NCI-H2227 (cell line): Measurements from ENCODE around the gene TIMP2.
"Not testable (repeated sequence)": the region's sequence is repeated elsewhere in the genome, so short reads cannot be mapped to it uniquely, and the experiment has no call there.

Experiments used
- DNase-seq: peaks from one replicate; lab custom pipeline; 2025; ENCODE audit not compliant: unreplicated experiment; lab: John Stamatoyannopoulos, UW

TIMP2 gene

DNA sequence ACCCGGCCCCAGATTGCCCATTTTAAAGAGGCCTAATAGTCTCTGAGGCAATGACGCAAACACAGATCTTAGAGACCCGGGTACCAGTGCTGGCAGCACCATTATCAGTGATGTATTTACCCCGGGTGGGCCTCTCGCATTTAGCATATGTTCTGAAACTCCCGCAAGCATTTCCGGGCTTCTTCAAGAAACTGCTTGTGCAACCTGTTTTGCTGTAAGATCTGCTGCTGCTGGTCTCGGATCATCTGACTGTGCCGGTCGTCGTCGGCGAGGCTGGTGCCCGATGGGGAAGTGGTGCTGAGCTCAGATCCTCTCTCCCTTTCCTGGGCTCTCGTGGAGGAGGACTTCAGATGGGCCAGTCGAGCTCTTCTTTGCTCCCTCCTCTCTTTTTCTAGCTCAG lies 34.7 kb downstream of the TIMP2 start:
- no peak for DNase-seq

DNA sequence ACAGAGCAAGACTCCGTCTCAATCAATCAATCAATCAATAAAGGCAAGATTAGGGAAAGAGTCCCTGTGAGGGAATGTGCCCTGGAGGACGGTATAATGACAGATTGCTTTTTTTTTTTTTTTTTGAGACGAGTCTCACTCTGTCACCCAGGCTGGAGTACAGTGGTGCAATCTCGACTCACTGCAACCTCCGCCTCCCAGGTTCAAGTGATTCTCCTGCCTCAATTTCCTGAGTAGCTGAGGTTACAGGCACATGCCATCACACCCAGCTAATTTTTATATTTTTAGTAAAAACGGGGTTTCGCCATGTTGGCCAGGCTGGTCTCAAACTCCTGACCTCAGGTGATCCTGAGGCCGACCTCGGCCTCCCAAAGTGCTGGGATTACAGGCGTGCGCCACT lies 35.1 kb downstream of the TIMP2 start:
- not testable (repeated sequence) for DNase-seq

DNA sequence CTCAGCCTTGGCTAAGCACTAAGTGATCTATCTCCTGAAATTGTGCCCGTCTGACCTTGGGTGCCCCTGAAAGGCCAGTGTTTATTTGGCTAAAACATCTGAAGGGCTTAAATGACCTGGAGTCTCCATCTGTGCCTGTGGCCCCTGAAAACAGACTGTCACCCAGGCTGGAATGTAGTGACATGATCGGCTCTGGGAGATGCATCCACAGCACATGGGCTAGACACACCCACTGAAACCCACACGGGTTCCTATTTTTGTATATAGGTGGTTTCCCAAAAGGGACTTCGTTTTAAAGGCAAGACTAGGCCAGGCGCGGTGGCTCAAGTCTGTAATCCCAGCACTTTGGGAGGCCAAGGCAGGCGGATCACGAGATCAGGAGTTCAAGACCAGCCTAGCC lies 35.7 kb downstream of the TIMP2 start:
- DNase-seq = no peak

DNA sequence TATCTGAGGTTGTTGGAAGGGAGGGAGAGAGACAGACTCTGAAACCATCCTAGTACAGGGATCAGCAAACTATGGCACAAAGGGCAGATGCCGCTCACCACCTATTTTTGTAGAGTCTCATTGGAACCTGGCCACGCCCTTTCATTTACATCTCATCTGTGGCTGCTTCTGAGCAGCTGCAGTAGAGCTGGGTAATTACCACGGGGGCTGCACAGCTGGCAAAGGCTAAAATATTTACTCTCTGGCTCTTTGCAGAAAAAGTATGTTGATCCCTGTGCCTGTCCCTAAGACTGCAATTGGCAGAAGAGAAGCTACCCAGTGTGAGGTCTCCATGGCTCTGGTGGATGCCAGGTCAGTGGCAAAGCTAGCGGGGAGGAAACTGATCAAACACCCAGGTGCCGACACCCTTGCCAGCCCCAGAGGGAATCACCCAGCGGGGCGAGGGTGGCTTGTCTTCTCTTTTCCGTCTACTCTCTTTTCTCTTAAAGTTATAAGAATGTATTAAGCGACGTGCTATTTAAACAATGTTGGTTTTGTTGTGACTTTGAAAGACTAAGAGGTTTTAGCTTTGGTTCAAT lies 36.2 kb downstream of the TIMP2 start:
- no peak for DNase-seq

DNA sequence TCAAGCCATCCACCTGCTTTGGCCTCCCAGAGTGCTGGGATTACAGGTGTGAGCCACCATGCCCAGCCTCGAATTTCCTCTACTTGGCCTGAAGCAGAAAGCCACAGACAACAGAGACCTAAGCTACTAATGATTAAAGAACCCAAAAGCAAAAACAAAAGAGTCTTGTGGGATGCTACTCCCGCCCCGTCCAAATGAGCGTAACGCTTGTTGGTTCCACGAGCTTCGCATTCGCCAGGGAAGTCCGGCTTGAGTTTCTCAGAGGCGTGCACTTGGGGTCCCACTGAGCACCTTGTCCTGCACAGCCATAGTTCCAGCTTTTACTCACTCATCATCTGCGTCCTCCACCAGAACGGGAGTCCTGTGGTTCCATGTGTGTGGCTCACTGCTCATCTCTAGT lies 38.2 kb downstream of the TIMP2 start:
- DNase-seq = no peak

DNA sequence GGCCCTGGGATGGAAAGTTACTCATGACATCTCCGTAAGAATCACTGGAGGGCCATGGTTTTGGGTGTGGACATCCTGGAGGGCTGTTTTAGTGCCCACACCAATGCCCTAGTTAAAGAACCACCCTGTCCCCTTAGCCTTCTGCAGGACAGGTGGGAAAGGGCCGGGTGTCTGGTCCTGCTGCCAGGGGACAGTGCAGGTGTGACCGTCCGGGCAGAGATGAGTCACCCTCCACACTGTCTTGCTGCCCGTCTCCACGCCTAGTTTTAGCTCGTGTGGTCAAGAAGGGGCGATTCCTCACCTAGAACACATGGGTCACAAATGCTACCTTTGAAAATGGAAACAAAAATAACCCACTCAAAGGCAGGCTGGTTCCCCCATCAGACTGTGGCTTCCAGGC lies 39.2 kb downstream of the TIMP2 start:
- no peak for DNase-seq

DNA sequence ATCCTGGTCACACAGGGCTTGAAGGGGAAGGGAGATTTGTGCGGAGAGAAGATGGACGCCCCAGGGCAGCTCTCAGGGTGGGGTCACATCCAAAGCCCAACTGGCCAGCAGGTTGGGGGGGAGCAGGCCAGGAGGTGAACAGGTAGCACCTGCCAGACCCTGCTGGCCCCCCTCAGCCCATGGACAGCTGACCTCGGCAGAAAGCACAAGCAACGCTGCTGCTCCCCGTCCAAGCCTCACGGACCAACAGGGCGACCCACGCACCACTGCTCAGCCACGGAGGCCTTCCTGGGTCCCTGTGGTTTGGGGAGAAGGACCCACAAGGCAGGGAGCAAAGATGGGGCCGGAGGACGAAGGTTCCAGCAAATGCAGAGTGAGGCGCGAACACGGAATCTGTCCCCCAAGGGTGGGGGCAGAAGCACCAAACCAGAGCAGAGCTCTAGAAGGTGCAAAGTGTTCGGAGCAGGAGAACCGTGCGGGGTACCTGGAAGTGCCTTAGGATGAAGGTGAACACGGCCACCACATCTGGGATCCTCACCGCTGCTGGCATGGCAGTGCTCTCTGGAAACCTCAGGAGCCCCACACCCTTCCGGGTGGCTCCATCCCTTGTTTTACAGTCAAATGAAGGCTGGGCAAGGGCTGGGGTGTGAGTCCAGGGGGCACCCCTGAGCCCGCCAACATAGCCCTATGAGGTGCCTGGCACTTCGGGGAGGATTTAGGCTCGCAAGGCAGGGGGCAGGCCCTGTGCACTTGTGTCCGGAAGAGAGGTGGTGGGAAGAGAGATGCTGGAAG lies 40.1 kb downstream of the TIMP2 start:
- no peak for DNase-seq

DNA sequence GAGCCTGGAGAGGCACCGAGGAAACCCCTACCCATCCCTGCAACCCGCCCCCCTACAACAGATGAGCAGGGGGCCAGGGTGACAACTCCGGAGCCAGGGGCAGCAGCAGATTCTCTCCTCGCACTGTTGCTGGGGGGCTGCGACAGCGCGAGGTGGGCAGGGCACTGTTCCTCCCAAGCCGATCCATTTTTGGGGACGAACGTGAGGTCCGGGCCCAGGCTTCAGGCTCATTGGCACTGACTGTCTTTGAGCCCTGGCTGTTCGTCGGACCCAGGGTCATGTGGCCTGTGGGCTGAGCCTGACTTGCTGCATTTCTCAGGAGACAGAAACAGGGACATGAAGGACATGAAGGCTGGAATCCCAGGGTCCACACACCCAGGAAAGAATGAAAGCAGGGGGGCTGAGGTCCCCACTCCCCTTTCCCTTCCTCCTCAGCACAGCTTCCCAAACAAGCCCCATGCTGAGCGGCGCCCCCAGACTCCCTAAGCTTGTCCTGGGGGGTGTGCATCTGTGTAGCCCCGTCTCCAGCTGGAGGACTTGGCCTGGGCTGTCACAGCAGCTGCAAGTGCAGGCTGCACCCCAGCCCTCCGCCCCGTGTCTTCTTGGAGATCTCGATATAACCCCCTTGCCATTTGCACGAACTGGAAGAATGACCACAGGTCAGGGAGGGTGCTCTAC lies 40.9 kb downstream of the TIMP2 start:
- DNase-seq = no peak

DNA sequence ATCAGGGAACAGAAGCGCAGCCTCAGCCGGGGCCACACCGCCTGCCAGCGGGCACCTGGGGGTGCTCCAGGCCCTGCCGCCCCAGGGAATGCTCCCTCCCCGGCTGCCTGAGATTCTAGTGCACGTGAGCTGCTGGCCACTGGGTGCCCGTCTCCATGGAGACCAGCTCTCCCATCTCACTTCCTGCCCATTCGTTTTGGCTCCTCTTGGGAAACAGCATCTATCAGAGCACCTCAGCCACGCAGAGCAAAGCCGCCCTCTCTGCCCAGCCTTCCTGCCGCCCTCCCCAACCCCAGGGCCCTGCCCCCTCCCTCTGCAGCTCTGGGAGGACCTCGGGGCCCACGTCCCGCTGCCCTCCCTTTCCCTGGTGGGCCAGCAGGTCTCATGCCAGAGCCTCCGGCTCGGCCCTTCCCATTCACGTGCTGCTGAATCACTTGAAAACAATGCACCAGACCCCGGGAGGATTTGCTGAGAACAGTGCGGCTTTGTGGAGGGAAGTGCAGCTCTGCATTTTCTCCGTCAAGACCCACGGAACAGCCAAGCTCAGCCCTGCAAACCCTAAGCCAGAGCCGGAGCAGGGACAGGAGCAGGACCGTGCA lies 41.6 kb downstream of the TIMP2 start:
- peak; percentile 77 for DNase-seq

DNA sequence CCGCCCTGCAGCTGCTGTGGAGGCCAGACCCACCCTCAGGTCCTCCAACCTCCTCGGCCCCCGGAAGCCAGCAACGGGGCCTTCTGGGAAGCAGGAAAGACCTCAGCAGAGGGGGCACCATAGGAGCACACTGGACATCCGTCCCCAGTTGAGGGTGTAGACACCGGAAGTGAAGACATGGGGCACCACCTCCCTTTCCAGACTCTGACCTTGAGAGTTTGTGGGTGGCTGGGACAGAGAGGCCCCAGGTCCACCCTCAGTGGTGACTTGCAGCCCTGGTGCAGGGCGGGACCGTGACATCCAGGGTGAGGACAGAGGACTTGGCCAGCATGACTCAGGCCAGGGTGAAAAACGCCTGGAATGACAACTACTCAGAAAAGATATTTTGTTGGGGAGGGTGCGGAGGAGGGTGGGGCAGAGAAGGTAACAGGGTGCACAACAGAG lies 42.1 kb downstream of the TIMP2 start:
- no peak for DNase-seq

DNA sequence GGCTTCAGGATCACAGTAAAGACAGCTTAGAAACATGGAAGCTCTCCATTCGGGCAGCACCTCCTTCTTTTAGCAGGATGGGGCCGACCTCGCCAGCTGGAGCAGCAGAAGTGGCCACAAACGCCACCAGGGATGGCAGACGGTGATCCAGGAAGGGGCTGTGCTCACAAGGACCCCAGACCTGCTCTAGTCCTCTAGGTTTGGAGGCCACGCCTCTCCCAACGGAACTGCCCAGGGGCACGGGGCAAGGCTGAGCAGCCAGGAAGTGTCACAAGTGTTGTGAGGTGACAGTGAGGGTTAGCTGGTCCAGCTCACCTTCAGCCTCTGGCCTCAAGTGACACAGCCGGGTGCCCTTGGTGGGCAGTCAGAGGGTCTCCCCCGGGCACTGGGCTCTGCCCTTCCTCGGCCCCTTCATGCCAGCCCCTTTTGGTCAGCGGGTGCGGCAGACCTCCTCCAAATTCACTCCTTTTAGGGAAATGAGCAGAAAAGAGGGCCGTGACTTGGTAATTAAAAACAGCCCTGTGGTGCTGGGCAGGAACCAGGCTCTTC lies 42.6 kb downstream of the TIMP2 start:
- DNase-seq = peak; percentile 13

DNA sequence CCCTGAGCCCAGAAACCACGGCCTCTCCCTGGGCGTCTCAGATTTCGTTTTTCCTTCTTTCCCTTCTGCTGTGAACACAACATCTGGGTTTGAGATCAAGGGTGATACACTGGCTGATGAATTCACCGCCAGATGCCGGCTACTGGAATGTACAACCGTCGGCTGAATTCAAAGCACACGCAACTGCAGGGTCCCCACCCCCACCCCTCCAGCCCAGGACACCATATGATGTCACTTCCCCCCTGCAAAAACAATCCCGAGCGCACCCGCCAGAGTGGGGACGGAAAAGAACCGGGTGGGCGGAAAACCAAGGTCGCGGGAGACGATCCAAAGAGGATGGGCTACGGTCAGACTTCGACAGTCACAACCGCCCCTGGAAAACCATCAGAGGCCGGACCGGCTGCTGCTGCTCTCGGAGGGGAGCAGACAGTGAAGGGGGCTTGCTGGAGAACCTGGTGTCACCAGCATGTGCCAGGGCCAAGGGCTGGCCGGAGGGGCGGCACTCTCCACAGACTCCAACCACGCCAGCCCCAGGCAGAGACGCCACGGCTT lies 45.5 kb downstream of the TIMP2 start:
- DNase-seq = no peak

DNA sequence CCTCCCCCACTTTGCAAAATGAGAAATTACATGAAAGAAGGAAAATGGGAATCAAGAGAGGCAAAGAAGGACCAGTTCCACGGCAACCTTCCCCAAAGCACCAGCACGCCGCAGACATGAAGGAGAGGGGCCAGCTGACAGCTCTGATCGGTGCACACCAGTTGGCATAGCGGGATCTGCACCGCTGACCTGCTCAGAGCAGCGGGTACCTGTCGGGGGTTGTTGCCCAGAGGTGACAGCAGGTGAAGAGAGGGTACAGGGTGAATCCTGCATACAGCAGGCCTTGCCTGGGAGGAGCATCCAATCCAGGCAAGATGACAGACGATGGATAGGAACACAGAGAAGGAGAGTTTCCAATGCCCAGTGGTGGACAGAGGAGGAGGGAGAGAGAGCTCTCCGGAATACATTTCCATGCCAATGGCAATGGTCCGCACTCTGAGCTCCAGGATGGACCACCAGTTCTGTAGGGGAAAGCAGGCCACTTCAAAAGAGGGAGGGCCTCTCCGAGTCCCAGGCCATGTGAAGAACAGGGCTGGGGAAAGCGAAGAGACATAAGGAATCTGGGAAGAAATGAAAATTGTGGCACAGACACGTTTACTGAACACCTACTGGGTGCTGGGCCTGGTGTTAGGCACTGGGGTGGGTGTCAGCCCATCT lies 46.2 kb downstream of the TIMP2 start:
- no peak for DNase-seq

DNA sequence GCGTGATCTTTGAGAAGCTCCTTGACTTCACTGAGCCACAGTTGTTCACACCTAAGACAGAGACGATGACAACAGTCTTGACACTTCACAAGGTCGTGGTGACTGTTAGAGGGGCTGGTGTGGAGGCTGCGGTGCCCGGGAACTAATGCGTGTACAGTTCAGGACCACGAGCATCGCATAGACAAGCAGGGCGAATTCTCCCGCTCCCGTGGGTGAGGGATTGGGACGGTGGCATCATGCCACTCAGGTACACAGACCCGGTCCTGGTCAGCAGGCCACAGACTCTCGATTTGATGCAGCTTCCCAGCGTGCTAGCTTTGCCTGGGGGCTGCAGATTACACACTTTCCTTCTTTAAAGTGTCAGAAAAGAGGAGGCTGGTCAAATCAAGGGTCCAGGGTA lies 46.9 kb downstream of the TIMP2 start:
- no peak for DNase-seq

DNA sequence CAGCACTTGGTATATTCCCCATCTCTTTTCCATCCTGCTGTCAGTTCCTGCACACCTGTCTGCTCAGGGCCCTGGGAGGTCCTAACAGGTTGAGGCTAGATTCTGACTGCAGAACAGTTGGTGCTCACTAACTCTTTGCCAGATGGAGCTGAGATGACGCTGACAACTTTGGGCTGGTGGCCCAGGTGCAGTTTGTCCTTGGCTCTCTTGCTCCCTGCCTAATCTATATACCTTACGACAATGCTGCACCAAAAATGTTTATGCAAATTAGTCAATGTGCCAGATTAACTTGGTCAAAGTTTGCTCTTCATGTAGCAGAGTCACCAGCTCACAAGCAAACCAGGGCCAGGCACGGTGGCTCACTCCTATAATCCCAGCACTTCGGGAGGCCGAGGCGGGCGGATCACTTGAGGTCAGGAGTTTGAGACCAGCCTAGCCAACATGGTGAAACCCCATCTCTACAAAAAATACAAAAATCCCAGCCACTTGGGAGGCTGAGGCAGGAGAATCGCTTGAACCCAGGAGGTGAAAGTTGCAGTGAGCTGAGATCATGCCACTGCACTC lies 48.2 kb downstream of the TIMP2 start:
- not testable (repeated sequence) for DNase-seq

DNA sequence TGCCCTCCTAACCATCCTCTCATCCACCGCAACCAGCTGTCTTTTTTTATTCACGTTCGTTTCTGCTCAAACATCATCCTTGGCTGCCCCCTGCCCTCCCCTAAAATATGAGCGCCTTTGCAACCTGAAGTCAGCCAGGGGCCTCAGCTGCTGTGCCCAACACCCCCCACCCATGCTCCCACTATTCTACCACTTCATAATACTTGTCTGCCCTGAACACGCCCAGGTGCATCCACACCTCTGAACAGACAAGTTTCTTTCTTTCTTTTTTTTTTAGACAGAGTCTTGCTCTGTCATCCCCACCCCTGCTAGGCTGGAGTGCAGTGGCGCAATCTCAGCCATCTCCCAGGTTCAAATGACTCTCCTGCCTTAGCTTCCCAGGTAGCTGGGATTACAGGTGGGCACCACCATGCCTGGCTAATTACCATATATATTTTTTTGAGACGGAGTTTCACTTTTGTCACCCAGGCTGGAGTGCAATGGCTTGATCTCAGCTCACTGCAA lies 49.0 kb downstream of the TIMP2 start:
- DNase-seq = no peak

DNA sequence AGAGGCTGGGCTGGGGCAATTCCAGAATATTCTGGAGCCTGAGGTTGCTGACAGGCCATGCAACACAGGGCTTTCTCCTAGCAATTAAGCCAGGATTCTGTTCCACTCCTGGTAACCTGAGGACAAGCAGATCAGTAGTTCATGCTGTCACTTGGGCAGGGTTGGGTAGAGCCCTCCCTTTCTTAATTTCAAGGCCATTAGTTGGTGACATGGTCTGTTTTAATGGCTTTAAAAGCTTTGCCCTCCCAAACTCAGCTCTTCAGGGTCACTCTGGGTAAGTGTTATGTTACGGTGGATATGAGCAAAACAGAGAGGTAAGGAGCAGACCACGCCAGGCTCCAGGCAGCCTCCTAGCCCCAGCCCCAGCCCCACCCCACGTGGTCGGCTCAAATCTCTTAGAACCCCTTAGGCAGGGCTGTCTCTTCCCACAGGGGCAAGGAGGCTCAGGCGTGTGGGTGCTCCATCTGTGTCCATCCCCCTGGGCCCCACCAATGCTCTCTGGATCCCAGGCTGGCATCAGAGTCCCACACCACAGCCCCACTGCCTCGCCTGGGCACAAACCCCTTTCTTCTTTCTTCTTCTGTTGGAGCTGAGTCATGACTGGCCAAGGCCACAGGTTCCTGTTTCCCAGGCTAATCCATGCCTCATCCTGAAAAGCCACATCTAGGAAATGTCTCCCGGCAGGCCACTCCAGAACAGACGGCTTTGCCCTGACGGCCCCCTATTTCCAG lies 49.7 kb downstream of the TIMP2 start:
- DNase-seq = no peak

DNA sequence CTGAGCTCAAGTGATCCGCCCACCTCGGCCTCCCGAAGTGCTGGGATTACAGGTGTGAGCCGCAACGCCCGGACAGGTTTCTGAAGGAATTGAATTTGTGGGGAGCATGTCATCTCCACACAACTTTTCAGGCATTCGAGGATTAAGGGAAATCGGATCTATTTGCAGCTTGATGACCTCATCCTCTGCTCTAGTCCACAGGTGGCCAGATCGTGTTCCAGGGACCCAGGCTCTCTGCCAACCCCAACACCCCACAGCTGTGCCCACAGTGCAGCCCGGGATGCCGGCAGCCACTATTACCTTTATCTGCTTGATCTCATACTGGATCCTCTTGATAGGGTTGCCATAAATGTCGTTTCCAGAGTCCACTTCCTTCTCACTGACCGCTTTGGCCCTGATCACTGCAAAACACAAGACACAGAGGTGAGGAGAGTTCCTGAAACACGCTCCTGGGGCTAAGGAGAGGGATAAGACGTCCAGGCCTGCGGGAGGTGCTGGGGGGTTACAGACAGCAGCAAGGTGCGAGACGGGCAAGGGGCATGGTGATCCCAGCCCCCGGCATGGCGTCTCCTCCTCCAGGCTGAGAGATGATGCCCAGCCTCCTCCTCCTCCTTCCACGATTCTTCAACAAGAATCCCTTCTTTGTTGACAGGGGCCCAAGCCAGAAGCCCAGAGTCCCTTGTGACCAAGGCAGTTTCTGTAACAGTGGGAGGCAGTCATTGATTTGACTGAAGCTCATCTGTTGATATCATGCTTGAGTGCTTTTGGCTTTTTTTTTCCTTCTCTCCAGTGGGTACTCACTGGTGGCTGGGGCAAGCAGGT lies 51.5 kb downstream of the TIMP2 start:
- DNase-seq = no peak

DNA sequence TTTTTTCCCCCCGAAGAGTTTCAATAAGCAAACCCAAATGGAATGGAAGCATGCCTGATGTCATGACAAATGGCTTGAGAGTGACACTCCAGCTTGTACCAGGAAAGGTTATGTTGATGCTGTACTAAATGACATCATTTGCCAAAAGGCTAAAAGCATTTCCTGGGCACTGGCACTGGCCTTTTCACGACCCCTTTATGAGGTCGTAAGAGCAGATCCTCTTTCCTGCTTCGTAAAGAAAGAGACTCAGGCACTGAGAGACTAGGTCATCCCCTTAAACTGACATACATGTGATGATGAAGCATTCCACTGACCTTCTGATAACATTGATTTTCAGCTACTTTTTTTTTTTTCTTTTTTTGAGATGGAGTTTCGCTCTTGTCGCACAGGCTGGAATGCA lies 52.7 kb downstream of the TIMP2 start:
- DNase-seq = no peak
